ENCODE measurements around the gene DENND1A.

Gene DENND1A

GRCh38 chr9:123540457-123540856, 389.5 kb downstream of the DENND1A start:
- TF ChIP-seq, protein P1, sequence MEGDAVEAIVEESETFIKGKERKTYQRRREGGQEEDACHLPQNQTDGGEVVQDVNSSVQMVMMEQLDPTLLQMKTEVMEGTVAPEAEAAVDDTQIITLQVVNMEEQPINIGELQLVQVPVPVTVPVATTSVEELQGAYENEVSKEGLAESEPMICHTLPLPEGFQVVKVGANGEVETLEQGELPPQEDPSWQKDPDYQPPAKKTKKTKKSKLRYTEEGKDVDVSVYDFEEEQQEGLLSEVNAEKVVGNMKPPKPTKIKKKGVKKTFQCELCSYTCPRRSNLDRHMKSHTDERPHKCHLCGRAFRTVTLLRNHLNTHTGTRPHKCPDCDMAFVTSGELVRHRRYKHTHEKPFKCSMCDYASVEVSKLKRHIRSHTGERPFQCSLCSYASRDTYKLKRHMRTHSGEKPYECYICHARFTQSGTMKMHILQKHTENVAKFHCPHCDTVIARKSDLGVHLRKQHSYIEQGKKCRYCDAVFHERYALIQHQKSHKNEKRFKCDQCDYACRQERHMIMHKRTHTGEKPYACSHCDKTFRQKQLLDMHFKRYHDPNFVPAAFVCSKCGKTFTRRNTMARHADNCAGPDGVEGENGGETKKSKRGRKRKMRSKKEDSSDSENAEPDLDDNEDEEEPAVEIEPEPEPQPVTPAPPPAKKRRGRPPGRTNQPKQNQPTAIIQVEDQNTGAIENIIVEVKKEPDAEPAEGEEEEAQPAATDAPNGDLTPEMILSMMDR (IDR thresholded peaks at IDR 0.05; ENCODE audit: insufficient read depth, missing control alignments): no peak
- FAIRE-seq (no peak), DNase-seq (ENCODE audit: insufficient read length, low spot score) (no peak)

DNA sequence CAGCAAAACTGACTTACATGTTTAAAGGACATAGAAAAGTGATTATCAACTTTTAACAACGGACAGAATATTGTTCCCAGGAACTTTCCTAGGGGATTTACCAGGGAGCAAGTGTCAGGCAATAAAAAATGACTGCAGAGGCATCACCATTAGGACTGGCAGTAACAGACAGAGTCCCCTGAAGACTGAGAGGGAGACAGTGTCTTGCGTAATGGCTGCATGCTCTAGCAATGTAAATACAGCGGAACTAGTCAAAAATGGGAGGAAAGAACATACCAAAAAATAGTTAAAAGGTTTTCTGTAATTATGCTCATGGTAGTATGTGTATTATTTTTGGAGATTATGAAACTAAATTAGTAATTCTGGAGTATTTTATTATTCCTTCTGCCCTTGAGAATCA, 392.1 kb downstream of the DENND1A start:
- TF ChIP-seq, protein P1 (IDR thresholded peaks at IDR 0.05; ENCODE audit: insufficient read depth, missing control alignments): no peak
- FAIRE-seq: no peak
- no peak for DNase-seq (ENCODE audit: insufficient read length, low spot score)

DNA sequence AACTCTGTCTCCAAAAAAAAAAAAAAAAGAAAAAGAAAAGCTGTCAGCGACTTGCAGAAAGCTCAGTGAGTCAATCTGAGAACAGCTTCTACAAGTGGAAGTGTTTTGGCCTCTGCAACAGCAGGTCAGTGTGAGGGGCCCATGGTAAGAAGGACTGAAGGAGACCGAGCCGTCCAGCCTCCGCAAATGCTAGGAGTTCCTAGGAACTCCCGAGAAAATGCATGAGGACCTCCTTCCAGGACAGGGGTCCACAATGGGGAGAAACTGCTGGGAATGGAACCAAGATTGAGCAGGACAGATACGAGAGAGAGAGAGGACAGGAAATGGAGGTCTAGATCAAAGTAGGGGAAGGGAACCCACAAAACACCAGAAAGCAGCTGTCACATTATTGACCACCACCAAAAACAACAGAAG, 393.5 kb downstream of the DENND1A start:
- DNase-seq (ENCODE audit: insufficient read length, low spot score) (no peak), FAIRE-seq (no peak)
- TF ChIP-seq, protein P1 (IDR thresholded peaks at IDR 0.05; ENCODE audit: insufficient read depth, missing control alignments): no peak

DNA sequence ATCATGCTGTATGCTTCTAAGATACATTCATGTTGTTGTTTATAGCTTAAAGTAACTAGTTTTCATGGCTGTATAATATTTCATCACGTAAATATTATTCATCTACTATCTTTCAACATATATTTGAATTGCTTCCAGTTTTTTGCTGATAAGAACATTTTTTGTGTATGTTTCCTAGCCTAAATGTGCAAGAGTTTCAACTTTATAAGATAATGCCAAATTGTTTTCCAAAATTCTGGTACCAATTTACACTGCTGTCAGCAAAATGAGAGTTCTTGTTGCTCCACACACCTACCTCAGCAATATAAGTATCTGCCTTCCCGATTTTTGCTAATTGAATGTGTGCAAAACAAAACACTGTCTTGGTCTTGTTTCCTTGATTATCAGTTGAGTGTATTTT, 395.6 kb downstream of the DENND1A start:
- FAIRE-seq (no peak), DNase-seq (ENCODE audit: insufficient read length, low spot score) (no peak)
- TF ChIP-seq, protein P1 (IDR thresholded peaks at IDR 0.05; ENCODE audit: insufficient read depth, missing control alignments): no peak

GRCh38 chr9:123530244-123530643, 399.7 kb downstream of the DENND1A start:
- DNase-seq (ENCODE audit: insufficient read length, low spot score) (no peak), FAIRE-seq (no peak)
- TF ChIP-seq, protein P1 (IDR thresholded peaks at IDR 0.05; ENCODE audit: insufficient read depth, missing control alignments): no peak

DNA sequence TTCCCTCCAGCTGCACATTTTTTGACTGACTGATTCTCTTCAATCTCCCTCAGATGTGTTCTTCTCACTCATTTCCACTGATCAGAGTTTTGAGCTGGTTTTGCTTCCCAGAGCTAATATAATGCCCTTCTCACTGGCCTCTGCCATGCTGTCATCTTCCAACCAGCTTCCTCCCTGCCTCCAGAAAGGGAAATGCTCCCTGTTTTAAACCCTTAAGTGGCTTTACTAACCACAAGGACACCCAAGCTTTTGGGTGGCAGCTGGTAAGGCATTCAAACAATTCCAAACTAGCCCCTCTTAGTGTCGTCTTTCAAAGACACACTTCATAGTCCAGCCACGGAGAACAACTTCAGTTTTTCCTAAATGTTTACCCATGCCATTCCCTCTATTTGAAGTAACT, 401.4 kb downstream of the DENND1A start:
- TF ChIP-seq, protein P1 (IDR thresholded peaks at IDR 0.05; ENCODE audit: insufficient read depth, missing control alignments): no peak
- DNase-seq (ENCODE audit: insufficient read length, low spot score) (no peak), FAIRE-seq (no peak)

- TF ChIP-seq, protein P1 (IDR thresholded peaks at IDR 0.05; ENCODE audit: insufficient read depth, missing control alignments): no peak
- FAIRE-seq: no peak
Observed at GRCh38 chr9:123527981-123528380, 401.9 kb downstream of the DENND1A start.

More at GRCh38 chr9:123527981-123528380, 401.9 kb downstream of the DENND1A start:
- DNase-seq (ENCODE audit: insufficient read length, low spot score): no peak

Data from D721Med (cell line).